ENCODE data around the gene HDAC4.

HDAC4 gene

GRCh38 chr2:239396881-239397681 is 3.7 kb downstream of the HDAC4 start:
- no peak for DNase-seq

GRCh38 chr2:239395524-239395923 is 5.3 kb downstream of the HDAC4 start:
- DNase-seq = no peak

DNA sequence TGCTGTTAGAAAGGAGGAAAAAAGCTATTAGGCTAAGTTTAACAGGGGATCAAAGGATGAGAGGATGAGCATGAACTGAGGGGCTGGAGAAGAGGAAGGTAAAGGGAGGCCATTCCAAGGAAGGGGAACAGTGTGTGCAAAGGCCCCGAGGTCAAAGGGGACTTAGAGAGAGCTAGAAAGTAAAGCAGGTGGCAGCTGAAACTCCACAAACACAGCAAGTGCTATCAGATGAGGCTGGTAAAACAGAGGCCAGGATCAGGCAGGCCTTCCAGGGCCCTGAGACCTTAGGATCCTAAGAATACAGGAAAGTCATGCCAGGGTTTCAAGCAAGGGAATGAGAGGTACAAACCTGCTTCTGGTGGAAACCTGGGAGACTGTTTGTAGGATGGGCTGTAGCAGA is 5.8 kb downstream of the HDAC4 start:
- no peak for DNase-seq

DNA sequence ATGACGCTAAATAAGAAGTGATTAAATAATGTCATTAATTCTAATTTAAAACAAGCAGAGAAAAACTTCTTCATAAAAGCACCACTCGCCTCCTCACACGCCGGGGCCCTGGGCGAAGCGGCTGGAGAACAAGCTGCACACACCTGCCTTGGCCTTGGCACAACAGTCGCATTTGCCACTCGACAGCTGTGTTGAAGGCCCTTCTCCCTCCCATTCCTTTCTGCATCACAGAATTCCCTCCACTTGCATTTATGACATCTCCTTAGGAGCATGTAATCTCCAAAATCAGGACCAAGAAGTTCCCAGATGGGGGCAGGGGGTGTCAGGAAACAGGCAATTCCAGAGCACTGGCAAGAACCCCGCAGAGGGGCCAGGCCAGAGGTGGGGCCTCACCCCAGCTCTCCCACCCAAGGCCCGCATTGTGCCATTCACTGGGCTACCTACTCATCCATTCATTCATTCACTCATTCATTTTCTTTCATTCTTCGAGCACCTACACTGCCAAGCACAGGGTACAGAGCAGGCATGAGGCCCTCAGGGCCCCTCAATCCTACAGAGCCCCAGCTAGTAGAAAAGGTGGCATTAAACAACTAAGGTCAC is 6.4 kb downstream of the HDAC4 start:
- DNase-seq = no peak

DNA sequence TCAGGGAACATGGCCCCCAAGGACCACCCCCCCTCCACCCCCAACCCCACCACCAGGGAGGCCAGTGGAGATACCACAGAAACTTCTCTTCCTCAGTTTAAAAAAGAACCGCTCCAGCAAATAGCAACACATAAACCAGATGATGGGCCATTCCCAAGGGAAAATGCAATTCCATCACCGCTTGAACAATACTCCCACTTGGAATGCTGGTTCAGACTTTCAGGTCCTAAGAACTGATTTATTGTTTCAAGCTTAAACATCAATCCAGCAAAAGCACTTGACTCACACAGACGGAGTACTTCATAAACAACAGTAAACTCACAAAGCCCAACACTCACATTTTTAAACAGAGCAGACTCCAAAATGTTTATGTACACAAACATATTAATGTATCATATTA is 6.9 kb downstream of the HDAC4 start:
- no peak for DNase-seq

DNA sequence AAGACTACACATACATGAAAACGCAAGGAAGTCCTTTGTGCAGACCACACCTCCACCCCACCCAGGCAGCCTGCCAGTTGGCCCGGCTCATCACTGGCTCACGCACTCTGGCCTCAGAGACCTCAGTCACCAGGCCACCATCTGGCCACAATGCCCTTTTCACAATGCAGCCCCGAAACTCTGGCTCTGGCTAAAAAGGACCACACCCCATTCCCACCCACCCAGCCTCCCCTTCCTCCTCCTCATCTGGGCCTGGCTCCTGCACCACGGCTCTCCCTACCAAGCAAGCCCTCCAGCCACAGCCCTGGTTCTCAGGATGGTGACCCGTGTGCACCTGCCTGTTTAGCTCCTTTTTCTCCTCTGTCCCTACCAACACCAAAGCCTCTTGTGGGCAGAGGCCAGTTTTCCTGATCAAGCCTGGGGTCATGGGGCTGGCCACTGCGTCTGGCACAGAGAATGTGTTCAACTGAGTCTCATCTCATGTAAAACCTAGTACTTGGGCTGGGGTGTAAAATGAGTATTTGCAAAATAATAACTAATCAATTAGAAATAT is 7.4 kb downstream of the HDAC4 start:
- DNase-seq = no peak

DNA sequence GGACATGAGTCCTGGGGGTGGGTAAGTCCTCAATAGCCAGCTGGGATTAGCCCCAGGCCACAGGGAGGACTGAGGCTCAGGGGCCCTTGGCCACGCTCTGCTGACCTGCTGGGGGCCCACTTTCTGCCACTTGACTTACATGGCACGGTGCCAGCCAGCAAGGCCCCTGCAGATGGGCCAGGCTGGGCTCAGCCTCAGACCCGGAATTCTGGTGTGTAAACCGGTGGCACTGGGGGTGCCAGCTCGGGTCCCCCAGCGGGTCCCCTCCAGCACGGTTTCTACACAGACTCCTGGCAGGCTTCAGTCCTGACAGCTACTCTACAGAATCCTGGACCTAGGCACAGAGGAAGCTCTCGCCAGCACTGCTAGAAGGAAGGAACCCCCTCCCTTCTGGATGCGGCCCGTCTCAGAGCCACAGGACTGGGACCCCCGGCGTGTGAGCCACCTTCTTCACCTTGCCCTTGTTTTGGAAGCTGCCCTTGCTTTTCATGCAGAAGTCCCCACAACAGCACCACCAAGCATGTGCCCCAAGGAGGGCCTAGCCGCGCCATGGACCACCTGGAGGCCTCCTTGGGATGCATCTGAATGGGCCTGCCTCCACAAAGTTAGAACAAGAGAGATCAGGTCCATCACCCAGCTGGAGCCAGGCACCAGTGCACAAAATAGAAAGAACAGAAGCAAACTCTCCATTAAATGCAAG is 8.0 kb downstream of the HDAC4 start:
- no peak for DNase-seq

DNA sequence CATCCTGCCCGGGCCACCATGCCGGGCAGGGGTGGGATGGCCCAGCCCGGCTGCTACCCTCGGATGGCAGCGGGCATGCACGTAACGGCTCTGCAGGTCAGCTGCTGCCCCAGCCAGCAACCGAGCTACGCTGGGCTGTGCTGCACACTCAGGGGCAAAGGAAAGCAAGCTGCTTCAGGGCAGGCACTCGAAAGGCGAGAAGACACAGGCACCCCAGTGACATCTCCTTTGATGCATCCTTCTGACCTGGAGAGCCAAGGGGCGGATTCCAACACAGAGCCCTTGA is 8.8 kb downstream of the HDAC4 start:
- no peak for DNase-seq

DNA sequence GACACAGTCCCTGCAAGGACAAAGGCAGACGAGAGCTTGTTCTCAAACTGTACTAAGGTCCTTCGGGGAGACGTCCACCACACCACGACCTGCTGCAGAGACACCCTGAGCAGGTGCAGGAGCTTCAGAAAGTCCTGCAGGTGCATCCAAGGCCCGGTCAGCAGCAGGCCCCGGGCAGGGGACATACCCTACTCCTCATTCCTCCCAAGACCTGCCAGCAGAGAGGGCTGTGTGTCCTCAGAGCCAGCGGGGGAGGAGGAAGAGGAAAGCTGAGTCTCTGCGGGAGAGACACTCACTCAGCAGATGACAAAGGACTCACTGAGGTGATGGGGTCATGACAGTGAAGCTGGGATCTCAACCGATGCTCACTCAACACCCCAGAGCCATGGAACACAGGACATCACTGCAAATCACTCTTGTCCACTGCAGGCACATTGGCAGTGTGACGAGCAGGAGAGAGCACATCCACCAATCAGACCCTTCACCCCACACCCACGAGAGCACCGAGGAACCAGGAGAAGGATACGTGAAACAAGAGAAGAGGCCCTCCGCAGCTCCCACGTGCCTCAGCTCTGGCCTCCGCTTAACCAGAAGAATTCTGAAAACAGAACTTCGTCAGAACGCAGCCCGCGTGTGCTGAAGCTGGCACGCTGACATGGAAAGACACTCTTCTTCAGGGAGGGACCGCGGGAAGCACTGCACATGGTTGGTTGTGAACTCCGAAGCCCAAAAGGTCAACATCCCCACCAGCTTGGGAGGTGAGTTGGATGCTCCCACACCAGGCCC is 9.3 kb downstream of the HDAC4 start:
- no peak for DNase-seq

DNA sequence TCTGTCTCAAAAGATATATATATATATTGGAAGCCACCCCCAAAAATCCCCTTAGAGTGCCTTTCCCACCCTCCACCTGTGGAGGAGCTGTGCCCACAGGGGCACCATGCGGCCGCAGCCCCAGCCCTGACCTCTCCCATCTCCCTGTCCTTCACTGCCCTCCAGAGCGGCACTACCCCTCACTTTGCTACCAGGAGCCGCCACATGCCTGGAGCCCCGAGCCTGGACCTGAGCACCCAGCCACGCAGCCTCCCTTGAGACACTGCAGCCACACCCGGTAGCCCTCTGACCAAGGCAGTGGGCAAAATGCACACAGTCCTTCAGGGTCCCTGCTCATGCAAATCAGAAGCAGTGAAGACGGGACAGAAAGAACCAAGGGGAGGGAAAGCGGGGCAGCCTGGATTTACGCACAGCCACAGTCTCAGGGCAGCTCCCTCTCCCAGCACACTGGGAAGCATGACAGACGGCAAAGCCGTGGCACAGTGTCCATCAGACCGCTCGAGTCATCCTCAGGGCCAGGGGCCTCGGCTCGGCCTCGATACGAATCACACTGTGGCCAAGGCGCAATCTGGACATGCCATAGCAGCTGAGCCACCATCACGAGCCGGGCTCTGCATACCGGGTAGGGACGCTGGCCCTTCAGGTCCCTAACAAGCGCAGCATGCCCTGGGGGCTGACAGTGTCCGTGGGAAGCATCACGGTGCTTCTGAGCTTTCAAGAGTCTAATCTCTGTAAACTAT is 10.1 kb downstream of the HDAC4 start:
- no peak for DNase-seq

GRCh38 chr2:239389414-239390329 is 11.1 kb downstream of the HDAC4 start:
- DNase-seq = no peak

- DNase-seq = no peak
Measured at GRCh38 chr2:239388236-239389151, 12.3 kb downstream of the HDAC4 start.

- no peak for DNase-seq
Measured at GRCh38 chr2:239387811-239388210, 13.0 kb downstream of the HDAC4 start.

DNA sequence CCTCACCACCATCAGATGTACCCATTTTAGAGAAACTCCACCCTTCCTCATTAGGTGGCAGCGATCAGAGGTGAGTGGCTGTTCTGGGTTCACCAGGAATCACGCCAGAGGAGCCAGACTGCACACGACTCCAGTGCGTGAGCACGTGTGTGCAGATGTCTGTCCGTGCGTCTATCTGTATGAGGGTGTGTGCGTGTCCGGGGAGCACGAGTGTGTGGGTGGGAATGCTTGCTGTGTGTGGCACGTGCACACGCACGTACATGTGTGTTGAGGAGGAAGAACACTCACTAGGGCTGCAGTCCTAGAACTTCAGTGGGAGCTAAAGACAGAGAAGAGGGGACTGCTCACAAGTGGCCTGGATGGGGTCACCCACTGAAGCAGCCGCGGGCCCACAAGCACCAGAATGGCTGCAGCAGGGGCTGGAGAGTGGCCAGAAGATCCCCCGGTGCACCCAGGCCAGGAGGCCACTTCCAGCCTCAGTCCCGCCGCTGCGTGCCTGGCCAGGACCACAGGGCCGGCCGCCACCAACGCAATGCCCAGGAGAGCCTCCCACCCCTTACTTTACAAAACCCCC is 13.9 kb downstream of the HDAC4 start:
- DNase-seq = no peak

- DNase-seq = no peak
Measured at GRCh38 chr2:239386001-239386670, 14.7 kb downstream of the HDAC4 start.

- no peak for DNase-seq
Measured at GRCh38 chr2:239385096-239386000, 15.5 kb downstream of the HDAC4 start.

- DNase-seq = no peak
Measured at GRCh38 chr2:239383759-239384156, 17.1 kb downstream of the HDAC4 start.
